K562 (cell line): ENCODE data around the gene CSF2.

Source experiments
- CHD4 ChIP-seq: fragments of 200-600 bp; sonication (generic); IDR thresholded peaks from 3 replicates; pipeline ENCODE4 v1.6.1; 2012; ENCODE audit warnings: low read depth, mild to moderate bottlenecking, mixed read lengths, low read length, inconsistent platforms; ENCODE audit not compliant: insufficient read depth, insufficient replicate concordance, poor library complexity, severe bottlenecking
- CREM ChIP-seq: IDR thresholded peaks from 2 replicates; pipeline ENCODE4 v1.6.1; 2014; ENCODE audit warnings: antibody characterized with exemption, low read depth
- EP400 ChIP-seq: fragments of 450-650 bp; IDR thresholded peaks from 2 replicates; pipeline ENCODE4 v1.6.1; 2017; ENCODE audit warnings: antibody characterized with exemption, mild to moderate bottlenecking, moderate library complexity
- KAT7 ChIP-seq: sonication (generic); formaldehyde crosslinking; IDR thresholded peaks from 2 replicates; pipeline ENCODE4 v1.8.0; 2022; ENCODE audit warnings: missing genetic modification reagents, mild to moderate bottlenecking, borderline replicate concordance
- NCOA2 ChIP-seq, 2 experiments: fragments of 450-650 bp; IDR thresholded peaks; 2 replicates each; pipeline ENCODE4 v1.6.1; 2018; ENCODE audit warnings: mild to moderate bottlenecking in 2 of 2, moderate library complexity in 1 of 2; ENCODE audit not compliant: partially characterized antibody in 2 of 2
- NFIC ChIP-seq: fragments of 450-650 bp; IDR thresholded peaks from 2 replicates; pipeline ENCODE4 v1.6.1; 2017; ENCODE audit warnings: mild to moderate bottlenecking, inconsistent platforms
- TBP ChIP-seq: optimal IDR thresholded peaks from 2 replicates; pipeline ENCODE3; 2011; ENCODE audit warnings: low read depth, low read length, improper control_type of control experiment
- ZNF707 ChIP-seq: fragments of 250-450 bp; sonication (Bioruptor Pico); conservative IDR thresholded peaks from 2 replicates; pipeline ENCODE4 v1.8.0; 2022; ENCODE audit warnings: inconsistent platforms, mild to moderate bottlenecking, moderate library complexity
- TF ChIP-seq, protein P1 (sequence below), 2 experiments: IDR thresholded peaks in 1 of 2; conservative IDR thresholded peaks in 1 of 2; 2 replicates each; pipeline ENCODE4 v1.6.1; 2016; ENCODE audit warnings: low read depth in 2 of 2, mild to moderate bottlenecking in 1 of 2, missing compliant biosample characterization in 1 of 2, missing genetic modification characterization in 1 of 2, moderate library complexity in 1 of 2

- TF ChIP-seq NCOA2 (IDR thresholded peaks at IDR 0.05; ENCODE audit: partially characterized antibody in 2 of 2) (no peak), EP400 (no peak), KAT7 (CRISPR knock-in tag) (no peak), TBP (no peak), CHD4 (no peak), NFIC (no peak), ZNF707 (CRISPR knock-in tag) (no peak), CREM (no peak)
- TF ChIP-seq, protein P1, sequence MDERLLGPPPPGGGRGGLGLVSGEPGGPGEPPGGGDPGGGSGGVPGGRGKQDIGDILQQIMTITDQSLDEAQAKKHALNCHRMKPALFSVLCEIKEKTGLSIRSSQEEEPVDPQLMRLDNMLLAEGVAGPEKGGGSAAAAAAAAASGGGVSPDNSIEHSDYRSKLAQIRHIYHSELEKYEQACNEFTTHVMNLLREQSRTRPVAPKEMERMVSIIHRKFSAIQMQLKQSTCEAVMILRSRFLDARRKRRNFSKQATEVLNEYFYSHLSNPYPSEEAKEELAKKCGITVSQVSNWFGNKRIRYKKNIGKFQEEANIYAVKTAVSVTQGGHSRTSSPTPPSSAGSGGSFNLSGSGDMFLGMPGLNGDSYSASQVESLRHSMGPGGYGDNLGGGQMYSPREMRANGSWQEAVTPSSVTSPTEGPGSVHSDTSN (CRISPR knock-in tag; IDR thresholded peaks at IDR 0.05; ENCODE audit: low read depth), result no peak
- TF ChIP-seq, protein P1 (tag; conservative IDR thresholded peaks at IDR 0.05; ENCODE audit: low read depth), result no peak
Observed at GRCh38 chr5:132101385-132101880, 27.8 kb downstream of the CSF2 start.
